Stimulated activated CD8-positive, alpha-beta memory T cell treated with anti-CD3 and anti-CD28 coated beads, Interleukin-7, amount 100 ng/mL, for 4 hours (primary cell): Measurements from ENCODE around the gene PCDH9.

ENCODE experiments used
- DNase-seq, 2 donors: peaks; one replicate each; pipeline ENCODE4 v3.0.0-alpha.2; 2020; ENCODE audit warnings: low read depth in 2 of 2

PCDH9 gene

GRCh38 chr13:66576381-66576780 lies 653.8 kb downstream of the PCDH9 start:
- DNase-seq: no peak

DNA sequence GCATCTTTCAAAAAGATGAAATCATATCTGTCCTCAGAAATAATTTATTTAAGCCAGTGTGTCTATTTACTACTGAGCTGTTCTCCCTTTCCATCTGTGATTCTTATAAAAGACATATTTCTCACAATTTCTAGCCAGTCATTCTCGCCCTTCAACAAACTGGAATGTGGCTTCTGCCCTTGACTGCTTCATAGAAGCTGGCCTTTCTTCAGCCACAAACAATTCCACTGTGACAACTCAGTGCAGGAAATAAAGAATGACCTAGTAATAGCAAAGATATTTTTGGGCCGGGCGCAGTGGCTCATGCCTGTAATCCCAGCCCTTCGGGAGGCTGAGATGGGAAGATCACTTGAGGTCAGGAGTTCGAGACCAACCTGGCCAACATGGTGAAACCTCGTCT lies 655.5 kb downstream of the PCDH9 start:
- DNase-seq: no peak

- no peak for DNase-seq
These were observed 662.1 kb downstream of the PCDH9 start for GRCh38 chr13:66567899-66568612.

- DNase-seq: no peak
These were observed 664.9 kb downstream of the PCDH9 start for GRCh38 chr13:66565279-66565678.

DNA sequence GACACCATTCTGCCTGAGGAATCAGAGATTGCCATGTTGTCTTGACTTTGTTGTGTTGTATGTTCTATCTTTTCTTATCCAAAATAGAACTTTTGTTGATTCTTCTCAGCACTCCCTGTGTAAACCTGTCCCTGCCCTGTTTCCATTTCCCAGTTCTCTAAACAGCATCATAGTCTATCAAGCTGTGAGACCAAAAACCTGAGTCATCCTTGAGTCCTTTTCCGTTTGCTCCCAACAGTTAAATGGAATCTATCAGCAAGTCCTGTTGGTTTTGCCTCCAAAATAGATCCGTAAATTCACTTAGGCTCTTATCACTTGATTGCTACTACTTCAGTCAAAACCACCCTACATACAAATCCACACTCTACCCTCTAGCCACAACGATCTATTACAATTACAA lies 667.1 kb downstream of the PCDH9 start:
- no peak for DNase-seq

- DNase-seq: no peak
These were observed 668.1 kb downstream of the PCDH9 start for GRCh38 chr13:66562054-66562453.

GRCh38 chr13:66560991-66561390 lies 669.1 kb downstream of the PCDH9 start:
- DNase-seq: no peak

DNA sequence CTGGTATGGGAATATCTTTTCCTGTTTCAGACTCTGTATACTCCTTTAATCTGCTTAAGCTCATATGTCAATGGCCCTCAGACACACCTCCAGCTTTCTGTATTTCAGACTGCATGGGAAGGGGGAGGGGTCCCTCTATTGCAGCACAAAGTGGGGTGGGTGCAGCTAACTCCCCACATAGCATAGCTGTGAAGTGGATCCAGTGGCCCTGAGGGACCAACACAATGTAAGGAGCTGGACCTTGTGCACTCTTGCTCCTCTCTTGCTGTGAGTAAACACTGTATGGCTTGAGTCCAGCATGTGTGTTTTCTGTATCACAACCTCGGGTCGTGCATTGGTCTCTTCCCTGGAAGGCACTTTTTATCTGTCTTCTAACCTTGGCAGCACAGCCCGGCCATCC lies 669.9 kb downstream of the PCDH9 start:
- no peak for DNase-seq

DNA sequence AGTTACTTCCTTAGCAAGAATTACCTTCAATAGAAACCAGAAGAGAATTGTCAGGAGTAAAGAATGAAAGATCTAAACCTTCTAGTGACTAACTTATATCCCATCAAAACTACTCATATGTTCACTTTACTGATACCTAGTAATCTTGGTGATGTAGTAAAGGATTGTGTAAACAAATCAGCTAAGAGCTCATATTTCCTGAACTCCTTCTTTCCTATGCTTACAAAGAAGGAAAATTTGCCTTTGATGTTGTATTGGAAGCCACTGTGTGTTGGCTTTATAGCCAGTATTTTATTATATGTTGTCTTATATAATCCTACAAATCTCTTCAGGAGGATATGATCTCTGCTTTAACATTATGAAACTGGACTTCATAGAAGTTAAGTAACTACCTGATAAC lies 671.0 kb downstream of the PCDH9 start:
- DNase-seq: no peak

GRCh38 chr13:66558506-66558905 lies 671.6 kb downstream of the PCDH9 start:
- no peak for DNase-seq

- DNase-seq: no peak
These were observed 672.8 kb downstream of the PCDH9 start for GRCh38 chr13:66557357-66557756.

DNA sequence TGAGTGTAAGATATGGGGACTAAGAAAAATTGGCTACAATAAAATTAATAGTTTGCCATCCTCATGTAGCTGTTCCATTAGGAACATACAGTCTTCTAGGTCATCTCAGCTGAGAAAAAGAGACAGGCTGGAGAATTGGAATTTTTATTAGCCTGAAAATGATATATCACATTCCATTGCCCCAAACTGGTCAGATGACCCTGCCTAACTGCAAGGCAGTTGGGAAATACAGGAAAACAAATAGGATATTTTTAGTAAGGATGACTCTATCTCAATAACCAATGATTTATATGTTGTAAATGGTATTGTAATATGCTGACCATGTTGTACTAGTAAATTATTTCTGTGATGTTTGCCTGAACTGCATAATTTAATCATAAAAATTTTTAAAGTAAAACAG lies 673.8 kb downstream of the PCDH9 start:
- DNase-seq: no peak

DNA sequence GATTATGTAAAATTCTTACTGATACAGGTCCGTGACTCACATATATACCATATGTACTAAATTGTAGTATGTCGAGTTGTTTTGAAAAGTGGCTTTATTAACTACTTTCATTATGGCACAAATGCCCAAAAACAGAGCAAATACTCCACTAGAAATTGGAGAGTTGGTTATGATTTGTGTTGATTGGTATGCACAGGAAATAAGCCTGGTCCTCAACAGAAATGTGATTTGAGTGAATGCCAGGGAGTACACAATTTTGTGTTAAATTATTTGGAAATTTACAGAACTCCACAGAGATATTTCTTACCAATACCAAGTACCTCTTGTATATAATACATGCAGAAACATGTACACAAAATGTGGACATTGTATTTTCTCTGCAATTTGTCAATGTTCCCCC lies 676.7 kb downstream of the PCDH9 start:
- no peak for DNase-seq

- no peak for DNase-seq
These were observed 679.0 kb downstream of the PCDH9 start for GRCh38 chr13:66551128-66551527.

DNA sequence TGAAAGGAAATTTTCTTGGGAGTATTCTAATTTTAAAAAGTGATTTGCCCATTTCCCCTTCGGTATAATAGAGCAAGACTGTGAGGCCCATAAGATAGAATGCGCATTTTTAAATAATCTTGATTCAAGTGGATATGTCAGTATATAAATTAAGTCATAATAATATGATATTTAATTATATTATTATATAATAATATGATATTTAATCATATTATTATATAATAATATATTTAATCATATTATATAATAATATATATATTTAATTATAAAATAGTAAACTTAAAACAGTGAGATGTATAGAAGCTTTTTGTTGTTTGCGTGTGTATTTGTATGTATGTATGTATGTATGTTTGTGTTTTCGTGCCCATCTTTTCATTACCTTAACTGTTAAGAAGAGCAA lies 682.5 kb downstream of the PCDH9 start:
- no peak for DNase-seq

GRCh38 chr13:66546534-66547379 lies 683.4 kb downstream of the PCDH9 start:
- no peak for DNase-seq

GRCh38 chr13:66543780-66544179 lies 686.4 kb downstream of the PCDH9 start:
- DNase-seq: no peak

DNA sequence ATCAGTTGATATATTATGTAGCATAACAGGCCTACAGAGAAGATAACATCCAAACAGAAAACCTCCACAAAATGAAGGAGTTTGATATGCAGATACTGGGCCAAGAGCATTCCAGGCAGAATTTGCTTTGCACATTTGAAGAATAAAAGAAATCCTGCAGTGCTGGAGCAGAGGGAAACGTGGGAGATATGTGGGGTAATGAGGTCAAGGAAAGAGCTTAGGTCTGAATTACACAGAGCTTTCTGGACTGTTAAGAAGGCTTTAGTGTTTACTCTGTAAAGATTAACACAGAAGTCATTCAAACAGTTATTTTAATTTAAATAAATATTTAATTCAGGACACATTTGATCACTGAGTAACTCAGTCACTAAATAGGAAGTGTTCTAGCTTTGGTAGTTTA lies 692.7 kb downstream of the PCDH9 start:
- no peak for DNase-seq

DNA sequence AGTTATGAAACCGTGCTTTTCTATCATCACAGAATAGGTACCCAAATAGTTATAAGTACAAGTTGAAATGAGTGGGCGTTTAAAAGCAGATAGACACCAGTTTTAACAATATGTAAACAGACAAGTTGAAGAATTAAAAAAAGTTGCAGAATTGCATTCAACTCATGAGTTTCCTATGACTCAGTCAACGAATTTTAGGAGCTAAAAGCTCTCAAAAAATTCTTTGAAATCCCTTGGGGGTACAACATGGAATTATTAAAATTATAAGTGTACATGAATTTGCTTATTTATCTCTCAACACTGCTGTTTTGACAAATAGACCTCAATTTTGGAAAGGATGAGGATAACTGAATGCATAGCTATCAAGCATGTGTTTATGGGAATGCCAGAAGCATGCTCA lies 693.4 kb downstream of the PCDH9 start:
- DNase-seq: no peak

DNA sequence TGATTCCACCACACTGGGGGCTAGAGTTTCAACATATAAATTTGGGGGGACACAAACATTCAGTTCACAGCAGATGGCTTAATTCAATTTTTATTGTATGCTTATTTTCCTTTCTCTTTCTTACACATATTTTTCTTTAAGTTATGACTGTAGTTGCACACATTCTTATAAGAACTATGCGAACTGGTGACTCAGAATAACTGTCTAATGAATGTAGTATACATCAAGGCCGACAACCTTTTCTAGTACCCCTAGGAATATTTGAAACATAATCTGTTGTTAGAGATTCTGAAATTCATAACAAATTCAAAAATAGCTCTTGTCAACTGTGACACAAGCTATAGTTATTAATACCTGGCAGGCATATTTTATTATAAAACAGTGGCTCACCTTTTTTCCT lies 695.6 kb downstream of the PCDH9 start:
- no peak for DNase-seq

- DNase-seq: no peak
These were observed 697.3 kb downstream of the PCDH9 start for GRCh38 chr13:66532845-66533244.

DNA sequence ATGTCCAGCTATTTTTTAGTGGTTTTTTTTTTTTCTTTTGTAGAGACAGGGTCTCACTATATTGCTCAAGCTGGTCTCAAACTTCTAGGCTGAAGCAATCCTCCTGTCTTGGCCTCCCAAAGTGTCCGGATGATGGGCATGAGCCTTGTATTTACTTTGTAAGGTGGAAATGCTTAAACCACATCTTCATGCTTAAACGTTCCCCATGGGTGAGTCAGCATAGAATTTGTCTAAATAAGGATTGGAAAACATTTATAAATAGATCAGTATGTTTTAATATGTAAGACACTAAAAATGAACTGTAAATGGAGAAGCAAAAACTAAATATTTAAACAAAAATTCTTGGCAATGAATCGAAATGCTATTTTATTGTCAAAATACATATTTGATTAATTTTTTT lies 698.0 kb downstream of the PCDH9 start:
- no peak for DNase-seq

DNA sequence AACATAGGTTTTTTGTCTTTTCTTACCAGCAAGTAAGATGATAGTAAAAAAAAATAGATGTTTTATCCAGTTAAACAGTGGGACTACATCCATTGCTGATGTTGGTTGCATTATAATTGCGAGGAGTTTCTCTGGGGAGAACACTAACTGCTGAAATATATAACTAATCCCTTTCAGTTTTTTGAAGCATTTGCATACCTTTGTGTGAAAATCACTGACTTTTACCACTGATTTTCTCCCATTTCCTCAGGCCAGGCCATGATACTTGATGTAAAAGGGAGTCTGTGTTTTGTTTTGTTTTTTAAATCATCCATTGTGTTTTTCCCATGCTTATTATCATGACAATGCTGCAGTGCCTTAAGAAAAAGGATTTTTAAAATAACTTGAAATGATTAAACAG lies 699.5 kb downstream of the PCDH9 start:
- no peak for DNase-seq
